ENCODE measurements around the gene TOMM7.
"Not testable (repeated sequence)": the region's sequence is repeated elsewhere in the genome, so short reads cannot be mapped to it uniquely, and the experiment has no call there.

TOMM7 gene

GRCh38 chr7:22837308-22837707 is 14.7 kb upstream of the TOMM7 start:
- H3K4me3 ChIP-seq (ENCODE audit: low read depth, low read length) = no peak overlapping the region
- no peak for DNase-seq (ENCODE audit: low read depth)
- TF ChIP-seq CTCF (IDR thresholded peaks at IDR 0.05; ENCODE audit: low read depth, low read length, missing control alignments) = no peak
- in situ Hi-C loops (cut with HindIII; ENCODE audit: low sequenced_read_pairs) = no loop called here

GRCh38 chr7:22836506-22836905 is 13.9 kb upstream of the TOMM7 start:
- DNase-seq (ENCODE audit: low read depth); H3K4me3 ChIP-seq (ENCODE audit: low read depth, low read length); in situ Hi-C loops (cut with HindIII; ENCODE audit: low sequenced_read_pairs): not testable (repeated sequence)

- DNase-seq (ENCODE audit: low read depth) = no peak
- no peak for TF ChIP-seq CTCF (IDR thresholded peaks at IDR 0.05; ENCODE audit: low read depth, low read length, missing control alignments)
- in situ Hi-C loops (cut with HindIII; ENCODE audit: low sequenced_read_pairs) = no loop called here
- no peak overlapping the region for H3K4me3 ChIP-seq (ENCODE audit: low read depth, low read length)
Observed at GRCh38 chr7:22833957-22834356, 11.3 kb upstream of the TOMM7 start.

- DNase-seq (ENCODE audit: low read depth) = no peak
- H3K4me3 ChIP-seq (ENCODE audit: low read depth, low read length) = no peak overlapping the region
- no peak for TF ChIP-seq CTCF (IDR thresholded peaks at IDR 0.05; ENCODE audit: low read depth, low read length, missing control alignments)
- in situ Hi-C loops (cut with HindIII; ENCODE audit: low sequenced_read_pairs) = no loop called here
Observed at GRCh38 chr7:22833113-22833855, 10.6 kb upstream of the TOMM7 start.

- TF ChIP-seq CTCF (IDR thresholded peaks at IDR 0.05; ENCODE audit: low read depth, low read length, missing control alignments) = no peak
- H3K4me3 ChIP-seq (ENCODE audit: low read depth, low read length) = no peak overlapping the region
- in situ Hi-C loops (cut with HindIII; ENCODE audit: low sequenced_read_pairs) = no loop called here
- DNase-seq (ENCODE audit: low read depth) = no peak
Observed at GRCh38 chr7:22832401-22832800, 9.8 kb upstream of the TOMM7 start.

- H3K4me3 ChIP-seq (ENCODE audit: low read depth, low read length) = no peak overlapping the region
- no peak for DNase-seq (ENCODE audit: low read depth)
- in situ Hi-C loops (cut with HindIII; ENCODE audit: low sequenced_read_pairs) = no loop called here
- TF ChIP-seq CTCF (IDR thresholded peaks at IDR 0.05; ENCODE audit: low read depth, low read length, missing control alignments) = no peak
Observed at GRCh38 chr7:22831602-22832305, 9.1 kb upstream of the TOMM7 start.

- H3K4me3 ChIP-seq (ENCODE audit: low read depth, low read length) = no peak overlapping the region
- in situ Hi-C loops (cut with HindIII; ENCODE audit: low sequenced_read_pairs) = no loop called here
- no peak for TF ChIP-seq CTCF (IDR thresholded peaks at IDR 0.05; ENCODE audit: low read depth, low read length, missing control alignments)
- no peak for DNase-seq (ENCODE audit: low read depth)
Observed at GRCh38 chr7:22827563-22827962, 4.9 kb upstream of the TOMM7 start.
